T-cell (primary cell): Measurements from ENCODE around the gene MED1. TPM values are rescaled to one million over a fixed set of nuclear protein-coding genes. Genes with fewer than 3 reads are reported as not detected.

Experiments used
- ATAC-seq, 4 experiments: fragments of 200-7000 bp in 3 of 4; fragments of 150-1000 bp in 1 of 4; cut with Tn5 transposase; replicated peaks in 1 of 4; 1 replicate in 3 of 4; 2 replicates in 1 of 4; pipeline ENCODE4 v1.10.0; 2021; ENCODE audit warnings: moderate library complexity in 3 of 4, mild to moderate bottlenecking in 2 of 4, moderate number of reproducible peaks in 1 of 4
- CTCF ChIA-PET, 2 donors: fragments of 300-600 bp; sonication (Branson Sonifier 250); formaldehyde crosslinking; loops; one replicate each; lab custom pipeline; 2022; ENCODE audit warnings: antibody characterized with exemption in 2 of 2; lab: Charles Lee
- POLR2A ChIA-PET, 2 donors: fragments of 300-600 bp; sonication (Branson Sonifier 250); formaldehyde crosslinking; loops; one replicate each; lab custom pipeline; 2022; ENCODE audit warnings: antibody characterized with exemption in 2 of 2; lab: Charles Lee
- DNase-seq, 35 experiments: peaks; one replicate each; pipeline versions ENCODE4 v3.0.0 to v3.0.0-alpha.2; 2013 to 2023
- H3K27ac ChIP-seq: one replicate; pipeline ENCODE4 v1.5.1; 2013; ENCODE audit warnings: low read length
- H3K27me3 ChIP-seq, 2 experiments: replicated peaks in 1 of 2; 1 replicate in 1 of 2; 2 replicates in 1 of 2; pipeline versions ENCODE4 v1.6.1 to v1.7.0; 2013; ENCODE audit warnings: low read length in 1 of 2, mixed read lengths in 1 of 2; ENCODE audit not compliant: control insufficient read depth in 2 of 2, insufficient read depth in 2 of 2; ENCODE audit errors: extremely low read depth in 1 of 2
- H3K36me3 ChIP-seq, 2 donors: 1 replicate in 1 of 2; 2 replicates in 1 of 2; pipeline versions ENCODE4 v1.6.1 to v1.7.0; 2013; ENCODE audit warnings: low read length in 1 of 2; ENCODE audit not compliant: control insufficient read depth in 2 of 2, insufficient read depth in 1 of 2; ENCODE audit errors: extremely low read depth in 1 of 2
- H3K4me1 ChIP-seq, 2 experiments: 1 replicate in 1 of 2; 2 replicates in 1 of 2; pipeline versions ENCODE4 v1.6.1 to v1.7.0; 2013; ENCODE audit warnings: low read length in 2 of 2, mixed read lengths in 1 of 2; ENCODE audit not compliant: insufficient read depth in 2 of 2, control insufficient read depth in 1 of 2; ENCODE audit errors: extremely low read depth in 1 of 2
- H3K4me3 ChIP-seq, 2 donors: 1 replicate in 1 of 2; 2 replicates in 1 of 2; pipeline versions ENCODE4 v1.5.1 to v1.7.0; 2013; ENCODE audit warnings: mild to moderate bottlenecking in 2 of 2, low read length in 1 of 2, moderate library complexity in 1 of 2; ENCODE audit not compliant: control insufficient read depth in 1 of 2; ENCODE audit errors: extremely low read depth in 1 of 2
- H3K9me3 ChIP-seq: 2 replicates; pipeline ENCODE4 v1.7.0; 2013
- H3K27ac Mint-ChIP-seq, 2 donors: one replicate each; pipeline ENCODE4 v1.8.0; 2020 to 2021; ENCODE audit warnings: mild to moderate bottlenecking in 2 of 2, mixed read lengths in 2 of 2
- H3K27me3 Mint-ChIP-seq, 2 donors: one replicate each; pipeline ENCODE4 v1.8.0; 2021 to 2022; ENCODE audit warnings: mixed read lengths in 2 of 2
- H3K36me3 Mint-ChIP-seq: one replicate; pipeline ENCODE4 v1.8.0; 2021; ENCODE audit warnings: mixed read lengths
- H3K4me1 Mint-ChIP-seq, 3 donors: one replicate each; pipeline ENCODE4 v1.8.0; 2020 to 2022; ENCODE audit warnings: mixed read lengths in 3 of 3, mild to moderate bottlenecking in 1 of 3
- H3K4me3 Mint-ChIP-seq, 3 donors: one replicate each; pipeline ENCODE4 v1.8.0; 2020 to 2022; ENCODE audit warnings: mild to moderate bottlenecking in 3 of 3, mixed read lengths in 3 of 3, moderate library complexity in 3 of 3
- H3K9me3 Mint-ChIP-seq, 3 donors: one replicate each; pipeline ENCODE4 v1.8.0; 2020 to 2022; ENCODE audit warnings: mixed read lengths in 3 of 3
- WGBS: methylation state at CpG from one replicate; pipeline ENCODE4 v1.1.5; 2013; ENCODE audit warnings: missing lambda C conversion rate; ENCODE audit not compliant: insufficient coverage; 5-methylcytosine and 5-hydroxymethylcytosine counted together
- total RNA-seq, 35 experiments: library from RNA in 6 of 35; stranded (reverse) in 6 of 35; fragments of 120-200 nt in 1 of 35; gene quantifications; one replicate each; pipeline versions ENCODE4 v1.2.1 to v1.2.4 and lab custom pipeline; 2013 to 2026

The MED1 gene
- total RNA-seq, 5 donors from 2014 or later (not counting 1 experiment from before 2014, with no cell fraction given) = 41.4 to 55.6 (median 52.6) TPM

DNA sequence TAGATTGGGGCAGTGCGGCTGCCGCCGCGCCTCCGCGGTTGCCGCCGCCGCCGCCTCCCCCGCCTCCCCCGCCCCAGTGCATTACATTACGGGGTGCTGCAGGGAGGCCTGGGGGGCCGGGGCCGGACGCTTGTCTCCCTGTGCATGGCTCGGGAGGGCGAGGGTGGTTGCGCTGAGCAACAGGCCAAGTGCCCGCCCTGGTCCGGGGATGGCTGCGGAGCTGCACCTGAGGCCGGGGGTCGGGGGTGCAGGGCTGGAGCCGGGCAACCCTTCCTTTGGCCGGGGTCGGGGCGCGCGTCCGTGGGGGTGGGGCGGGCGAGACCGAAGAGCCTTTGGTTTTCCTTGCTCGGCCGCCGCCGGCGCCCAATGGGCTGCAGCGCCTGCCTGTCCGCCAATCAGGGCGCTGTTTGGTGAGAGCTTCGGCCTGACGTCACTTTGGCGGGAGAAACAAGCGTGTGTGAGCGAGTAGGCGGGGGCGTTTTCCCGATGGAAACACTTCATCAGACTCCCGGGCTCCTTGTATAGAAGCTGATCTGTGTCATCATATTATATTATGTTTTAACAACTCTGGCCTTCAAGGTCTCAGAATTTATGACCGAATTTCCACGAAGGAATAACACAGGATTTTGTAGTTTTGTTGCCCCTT, 48.7 kb downstream of the MED1 start:
- Histone ChIP-seq H3K36me3 (peaks cover 0 to 13% of the 10 kb centered on the region in 2 donors), H3K9me3 (no peaks in the 10 kb centered on the region), H3K27ac (peak overlapping the region; percentile 76), H3K4me1 (peaks cover 12 to 14% of the 10 kb centered on the region in 2 experiments), H3K4me3 (peak overlapping the region; percentile 88 to 96), H3K27me3 (no peaks in the 10 kb centered on the region)
- ChIA-PET POLR2A (interaction anchor here in 1 of 2 donors (0.7 kb wide), 1 partner anchor 1403 kb away, joined by 5 read pairs; no protein-coding TSS in a partner anchor), CTCF (no interaction called here)
- WGBS = under 1% methylated on average over 34 of the region's 53 CpGs
- peak; percentile 64 to 69 (median 68) for ATAC-seq
- H3K4me3 Mint-ChIP-seq = peak overlapping the region; percentile 93 to 95 (median 93)
- no peaks in the 10 kb centered on the region for H3K36me3 Mint-ChIP-seq
- peak overlapping the region; percentile 86 to 94 for H3K27ac Mint-ChIP-seq
- H3K9me3 Mint-ChIP-seq = no peaks in the 10 kb centered on the region
- DNase-seq = peak; percentile 59 to 91 (median 74)
- peaks cover 25 to 52% (median 50%) of the 10 kb centered on the region in 3 donors for H3K4me1 Mint-ChIP-seq
- no peaks in the 10 kb centered on the region for H3K27me3 Mint-ChIP-seq

DNA sequence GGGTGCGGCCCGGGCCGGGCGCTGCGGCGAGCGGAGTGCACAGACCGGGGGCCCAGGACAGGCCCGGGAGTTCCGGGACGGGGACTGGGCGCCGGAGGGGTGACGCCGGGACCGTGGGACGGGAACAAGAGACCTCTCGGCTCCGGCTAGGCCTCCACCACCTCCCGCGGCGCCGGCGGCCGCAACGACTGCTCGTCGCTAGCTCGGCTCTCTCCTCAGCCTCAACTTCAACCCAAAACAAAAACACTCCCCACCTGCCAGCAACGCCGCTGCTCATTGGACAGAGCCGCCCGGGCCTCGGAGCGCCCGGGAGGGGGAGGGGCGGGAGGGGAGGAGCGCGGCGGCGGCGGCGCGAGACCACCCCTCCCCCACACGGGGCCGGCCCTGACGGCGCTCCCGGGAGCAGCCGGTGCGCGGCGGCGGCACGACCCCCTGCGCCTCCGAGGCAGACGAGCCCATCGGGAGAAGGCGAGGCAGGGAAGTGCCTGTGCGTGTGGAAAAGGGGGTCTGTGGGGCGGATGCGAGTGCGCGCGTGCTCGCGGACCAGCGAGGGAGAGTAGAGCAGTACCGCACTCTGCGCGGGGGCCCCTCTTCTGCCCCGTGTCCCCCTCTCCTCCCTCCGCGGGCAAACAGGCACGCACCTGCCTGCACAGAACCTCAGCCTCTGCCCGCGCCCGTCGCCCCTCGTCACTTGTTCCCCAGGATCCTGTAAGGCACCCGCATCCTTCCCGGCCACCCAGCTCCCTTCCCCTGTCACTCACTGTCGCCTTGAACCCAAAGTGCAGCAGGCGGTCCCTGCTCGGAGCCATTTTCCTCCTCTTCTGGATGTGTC, 49.4 kb downstream of the MED1 start, which contains the start of gene FBXL20:
FBXL20 (minus strand) TSS at position 215 of the 832 bp plus-strand sequence. CDS start 224 bp downstream, outside the sequence.
- Histone ChIP-seq H3K4me1 (peaks cover 12 to 14% of the 10 kb centered on the region in 2 experiments), H3K4me3 (peak within 1 kb of the TSS; percentile 88 to 96), H3K27me3 (no peaks in the 10 kb centered on the region), H3K27ac (peak within 1 kb of the TSS; percentile 76), H3K9me3 (no peaks in the 10 kb centered on the region), H3K36me3 (peaks cover 0 to 11% of the 10 kb centered on the region in 2 donors)
- H3K27ac Mint-ChIP-seq = peak within 1 kb of the TSS; percentile 89 to 94
- H3K27me3 Mint-ChIP-seq = no peaks in the 10 kb centered on the region
- H3K36me3 Mint-ChIP-seq = no peaks in the 10 kb centered on the region
- H3K4me1 Mint-ChIP-seq = peaks cover 30 to 59% (median 55%) of the 10 kb centered on the region in 3 donors
- DNase-seq = peak; percentile 88 to 97 (median 94)
- POLR2A ChIA-PET = interaction anchor here in 1 of 2 donors (0.7 kb wide), 1 partner anchor 1404 kb away, joined by 5 read pairs; no protein-coding TSS in a partner anchor
- no peaks in the 10 kb centered on the region for H3K9me3 Mint-ChIP-seq
- WGBS = 0% methylated on average over 35 of the region's 86 CpGs
- peak; percentile 77 to 81 (median 80) for ATAC-seq
- CTCF ChIA-PET = interaction anchor here in 1 of 2 donors (0.7 to 1.2 kb wide), 3 partner anchors 14 to 95 kb away, joined by 3 to 5 read pairs (median 4); partner anchors contain the start of gene MED1
- H3K4me3 Mint-ChIP-seq = peak within 1 kb of the TSS; percentile 93 to 95 (median 93)

DNA sequence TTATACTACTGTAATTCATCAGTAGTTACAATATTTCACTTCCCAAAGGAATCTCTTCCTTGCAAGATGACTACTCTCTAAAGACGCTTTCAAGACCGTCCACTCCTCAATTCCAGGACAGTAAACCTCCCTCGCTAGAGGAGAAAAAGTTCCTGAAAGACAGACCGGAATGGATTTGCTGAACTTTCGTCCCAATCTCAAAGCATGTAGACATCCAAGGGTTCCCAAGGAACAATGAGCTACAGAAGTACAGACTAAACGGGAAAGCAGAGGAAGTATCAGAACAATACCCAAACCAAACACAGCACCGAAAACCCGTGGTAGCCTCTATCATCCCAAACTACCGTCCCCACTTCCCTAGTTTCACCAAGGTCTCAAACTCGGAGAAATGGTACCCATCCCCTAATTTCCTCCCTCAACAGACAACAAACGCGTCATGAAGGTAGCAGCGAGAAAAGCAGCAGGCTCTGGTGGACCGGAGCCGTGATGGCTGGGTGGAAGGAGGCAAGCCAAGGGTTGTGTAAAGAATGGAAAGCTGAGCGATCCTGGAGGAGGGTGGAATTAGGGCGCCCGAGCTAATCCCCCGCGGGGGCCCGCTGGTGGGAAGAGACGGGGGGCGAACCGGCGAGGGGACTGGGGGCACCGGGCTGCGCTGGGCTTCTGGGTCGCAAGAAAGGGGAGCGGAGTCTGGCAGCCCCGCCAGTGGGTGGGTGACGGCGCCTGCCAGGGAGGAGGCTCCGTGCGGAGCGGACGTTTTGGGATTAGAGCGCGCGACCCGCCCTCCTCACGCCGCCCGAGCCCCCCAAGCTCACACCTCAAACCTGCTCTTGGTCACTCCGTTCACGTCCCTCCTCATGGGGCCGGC, 50.3 kb downstream of the MED1 start:
- Mint-ChIP-seq H3K9me3 (no peaks in the 10 kb centered on the region), H3K27me3 (no peaks in the 10 kb centered on the region), H3K4me3 (peak overlapping the region; percentile 93 to 95 (median 93)), H3K27ac (peak overlapping the region; percentile 89 to 92), H3K4me1 (peaks cover 32 to 61% (median 57%) of the 10 kb centered on the region in 3 donors), H3K36me3 (no peaks in the 10 kb centered on the region)
- H3K27me3 ChIP-seq = no peaks in the 10 kb centered on the region
- no peaks in the 10 kb centered on the region for H3K9me3 ChIP-seq
- ChIA-PET POLR2A (no interaction called here), CTCF (interaction anchor here in 1 of 2 donors (0.7 to 1.2 kb wide), 3 partner anchors 13 to 94 kb away, joined by 3 to 5 read pairs (median 4); partner anchors contain the start of gene MED1)
- peak overlapping the region; percentile 87 to 96 for H3K4me3 ChIP-seq
- H3K27ac ChIP-seq = peak overlapping the region; percentile 32
- peaks cover 12 to 14% of the 10 kb centered on the region in 2 experiments for H3K4me1 ChIP-seq
- peaks cover 0 to 8% of the 10 kb centered on the region in 2 donors for H3K36me3 ChIP-seq
- peak; percentile 3 to 14 (median 8) for ATAC-seq
- 1% methylated on average over 40 of the region's 46 CpGs for whole genome bisulfite sequencing
- peak in 19 of 35 experiments; percentile 0 to 25 (median 5) for DNase-seq

DNA sequence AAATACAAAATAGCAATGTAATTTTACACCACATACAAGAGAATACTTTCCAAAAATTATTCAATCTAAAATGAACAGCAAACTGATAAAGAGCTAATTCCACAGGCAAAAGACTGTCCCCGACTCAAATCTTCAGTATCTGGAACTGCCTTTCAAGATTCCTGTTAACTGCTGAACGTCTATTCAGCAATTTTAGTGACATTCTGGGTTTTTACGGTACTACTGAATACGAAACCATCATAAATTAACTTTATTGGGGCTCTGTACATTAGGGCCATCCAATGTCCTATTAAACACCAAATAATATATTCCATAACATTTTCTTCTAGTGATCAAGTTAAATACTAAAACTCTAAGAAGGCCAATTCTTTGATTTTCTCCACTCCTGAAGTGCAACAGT, 51.3 kb downstream of the MED1 start:
- WGBS = 85% methylated on average over 2 of the region's 4 CpGs
- H3K36me3 Mint-ChIP-seq = no peaks in the 10 kb centered on the region
- CTCF ChIA-PET = no interaction called here

DNA sequence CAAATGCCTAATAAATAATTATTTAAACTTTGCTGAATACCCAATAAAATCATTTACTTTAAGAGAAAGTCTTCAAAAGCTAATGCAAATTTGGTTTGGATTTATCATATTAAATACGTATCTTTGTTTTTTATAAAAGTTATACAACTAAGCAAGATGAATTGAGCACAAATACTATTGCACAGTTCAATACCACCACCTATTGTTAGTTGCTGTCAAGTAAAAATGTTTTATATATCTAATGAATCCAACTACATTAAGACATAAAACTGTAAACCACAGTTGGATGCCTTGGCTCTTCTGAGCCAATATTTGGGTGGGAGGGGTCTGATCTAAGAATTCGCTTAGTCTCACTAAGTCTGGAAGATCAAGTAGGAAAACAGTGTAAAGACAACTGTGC, 57.3 kb downstream of the MED1 start:
- WGBS = no CpG with 5 or more reads among the region's 2 CpGs

More for the DNA sequence above, 51.3 kb downstream of the MED1 start:
- Histone ChIP-seq H3K9me3 (no peaks in the 10 kb centered on the region), H3K36me3 (no peaks in the 10 kb centered on the region), H3K27me3 (no peaks in the 10 kb centered on the region), H3K4me3 (no peak overlapping the region), H3K27ac (no peak overlapping the region), H3K4me1 (peaks cover 12 to 14% of the 10 kb centered on the region in 2 experiments)
- DNase-seq (no peak), ATAC-seq (no peak)
- H3K4me1 Mint-ChIP-seq = peaks cover 37 to 56% (median 52%) of the 10 kb centered on the region in 3 donors
- POLR2A ChIA-PET = interaction anchor here in 1 of 2 donors (0.8 kb wide), 1 partner anchor 238 kb away, joined by 3 read pairs; no protein-coding TSS in a partner anchor
- no peaks in the 10 kb centered on the region for H3K9me3 Mint-ChIP-seq
- peak overlapping the region in 1 of 2 donors; percentile 32 for H3K27ac Mint-ChIP-seq
- H3K27me3 Mint-ChIP-seq = no peaks in the 10 kb centered on the region
- H3K4me3 Mint-ChIP-seq = peak overlapping the region; percentile 93 to 95 (median 93)

More for the DNA sequence above, 57.3 kb downstream of the MED1 start:
- Histone ChIP-seq H3K27me3 (no peaks in the 10 kb centered on the region), H3K4me3 (no peak overlapping the region), H3K27ac (no peak overlapping the region), H3K4me1 (peaks cover 0 to 2% of the 10 kb centered on the region in 2 experiments), H3K36me3 (no peaks in the 10 kb centered on the region), H3K9me3 (no peaks in the 10 kb centered on the region)
- DNase-seq = no peak
- Mint-ChIP-seq H3K9me3 (no peaks in the 10 kb centered on the region), H3K27me3 (no peaks in the 10 kb centered on the region), H3K4me1 (peaks cover 15 to 36% (median 32%) of the 10 kb centered on the region in 3 donors), H3K36me3 (peaks cover 3% of the 10 kb centered on the region), H3K4me3 (no peak overlapping the region), H3K27ac (no peak overlapping the region)
- no peak for ATAC-seq
- ChIA-PET POLR2A (no interaction called here), CTCF (interaction anchor here in 1 of 2 donors (0.6 kb wide), 1 partner anchor 13 kb away, joined by 3 read pairs; no protein-coding TSS in a partner anchor)
